NCI-H2107 treated with DMSO at 0.1 percent for 48 hours (cell line): Measurements from ENCODE around the gene ZNF710.

Source experiments
- DNase-seq: peaks from one replicate; lab custom pipeline; 2025; ENCODE audit not compliant: unreplicated experiment; lab: John Stamatoyannopoulos, UW

Gene ZNF710

GRCh38 chr15:90016721-90017120 is 15.6 kb downstream of the ZNF710 start:
- no peak for DNase-seq

DNA sequence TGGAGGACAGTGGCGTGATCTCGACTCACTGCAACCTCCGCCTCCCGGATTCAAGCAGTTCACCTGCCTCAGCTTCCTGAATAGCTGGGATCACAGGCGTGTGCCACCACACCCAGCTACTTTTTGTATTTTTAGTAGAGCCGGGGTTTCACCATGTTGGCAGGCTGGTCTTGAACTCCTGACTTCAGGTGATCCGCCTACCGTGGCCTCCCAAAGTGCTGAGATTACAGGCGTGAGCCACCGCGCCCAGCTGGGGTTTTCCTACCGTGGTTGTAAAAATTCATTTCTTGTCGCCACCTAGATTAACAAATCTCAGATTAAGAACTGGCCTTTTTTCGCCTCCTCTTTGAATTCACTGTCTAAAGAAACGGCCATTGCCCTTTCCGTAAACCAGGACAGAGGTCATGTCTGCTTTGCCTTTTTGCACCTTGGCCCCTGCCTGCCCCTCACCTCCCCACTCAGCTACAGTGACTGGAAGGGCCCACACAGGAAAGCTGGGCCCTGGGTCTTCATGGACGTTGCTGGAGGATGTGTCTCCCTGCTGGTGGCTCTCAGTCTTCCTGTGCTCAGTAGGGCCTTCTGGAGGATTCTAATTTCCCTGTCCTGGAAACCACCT is 17.2 kb downstream of the ZNF710 start:
- no peak for DNase-seq

GRCh38 chr15:90019611-90020010 is 18.5 kb downstream of the ZNF710 start:
- DNase-seq, result no peak

DNA sequence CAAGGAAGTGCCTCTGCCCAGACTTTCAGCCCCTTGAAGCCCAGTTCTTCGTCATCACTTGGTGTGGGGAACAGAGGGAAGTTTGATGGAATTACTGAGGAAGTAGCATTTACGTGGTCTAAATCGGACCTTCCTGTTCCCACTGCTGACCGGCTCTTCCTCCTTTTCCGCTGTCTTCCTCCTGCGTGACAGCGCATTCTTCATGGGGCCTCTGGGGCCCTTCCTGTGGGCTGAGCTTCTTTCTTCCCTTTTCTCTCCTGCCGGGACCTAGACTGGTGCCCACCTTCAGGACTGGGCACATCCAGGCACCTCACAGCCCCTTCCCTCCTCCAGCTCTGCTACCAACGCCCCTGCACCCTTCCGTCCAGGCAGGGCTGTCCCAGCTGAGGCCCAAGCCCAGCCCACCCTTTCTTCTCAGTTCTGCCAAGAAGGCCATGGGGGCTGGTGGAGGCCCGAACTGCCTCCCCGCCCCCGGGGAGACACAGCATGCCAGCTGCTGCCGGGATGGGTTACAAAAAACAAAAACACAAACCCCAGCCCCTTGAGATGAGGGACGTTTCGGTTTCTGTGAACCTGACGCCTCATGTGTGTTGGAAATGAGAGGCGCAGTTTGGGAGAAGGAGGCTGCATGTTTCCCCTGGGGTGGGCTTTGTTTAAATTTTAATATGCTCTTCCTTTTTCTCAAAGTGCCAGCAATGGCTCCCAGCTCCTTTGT is 19.1 kb downstream of the ZNF710 start:
- no peak for DNase-seq

- no peak for DNase-seq
These were observed 19.9 kb downstream of the ZNF710 start for GRCh38 chr15:90020936-90021507.

DNA sequence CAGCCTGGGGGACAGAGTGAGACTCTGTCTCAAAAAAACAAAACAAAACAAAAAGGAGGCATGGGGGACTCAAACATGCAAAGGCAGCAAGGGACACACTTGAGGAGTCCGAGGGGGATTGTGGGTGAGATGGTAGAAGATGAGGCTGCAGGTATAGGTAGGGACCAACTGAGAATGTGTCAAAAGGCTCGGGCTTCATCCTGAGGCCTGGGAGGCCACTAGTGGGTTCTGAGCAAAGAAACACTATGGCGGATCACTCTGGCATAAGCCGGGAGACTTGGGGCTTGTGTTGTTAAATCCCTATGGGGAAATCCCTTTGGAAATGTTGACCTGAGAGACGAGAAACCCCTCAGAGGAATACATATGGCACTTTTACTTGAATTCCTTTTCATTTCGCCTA is 21.2 kb downstream of the ZNF710 start:
- no peak for DNase-seq

DNA sequence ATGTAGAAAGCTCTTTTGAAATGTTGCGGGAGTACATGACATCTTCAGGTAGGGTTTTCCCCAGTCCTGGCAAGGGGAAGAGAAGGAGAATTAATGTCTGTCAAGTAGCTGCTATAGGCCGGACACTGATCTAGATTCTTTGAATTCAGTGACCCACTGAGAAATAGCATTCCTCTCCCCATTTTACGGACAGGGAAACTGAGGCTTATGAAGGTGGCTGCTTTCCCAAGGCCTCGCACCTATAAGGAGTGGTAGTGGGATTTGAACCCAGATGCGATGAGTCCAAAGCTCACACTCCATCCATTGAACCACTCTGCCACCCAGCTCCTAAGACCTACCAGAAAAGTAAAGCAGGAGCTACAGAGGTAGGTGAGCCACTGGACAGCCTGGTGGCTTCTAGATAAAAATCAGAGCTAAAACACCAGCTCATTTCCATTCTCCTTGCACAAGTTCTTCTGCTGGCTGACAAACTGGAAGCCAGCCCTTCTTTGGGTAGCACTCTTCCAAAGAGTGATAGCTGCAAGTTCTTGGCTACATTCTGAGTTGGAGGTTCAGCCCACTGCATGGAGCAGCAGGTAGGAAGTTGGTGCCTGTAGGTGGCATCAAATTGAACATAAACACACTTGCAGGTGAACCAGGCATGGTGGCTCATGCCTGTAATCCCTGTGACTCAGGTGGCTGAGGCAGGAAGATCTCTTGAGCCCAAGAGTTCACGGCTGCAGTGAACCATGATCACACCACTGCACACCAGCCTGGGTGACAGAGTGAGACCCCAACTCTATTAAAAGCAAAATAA is 22.0 kb downstream of the ZNF710 start:
- DNase-seq, result no peak

- no peak for DNase-seq
These were observed 23.3 kb downstream of the ZNF710 start for GRCh38 chr15:90024406-90024805.

DNA sequence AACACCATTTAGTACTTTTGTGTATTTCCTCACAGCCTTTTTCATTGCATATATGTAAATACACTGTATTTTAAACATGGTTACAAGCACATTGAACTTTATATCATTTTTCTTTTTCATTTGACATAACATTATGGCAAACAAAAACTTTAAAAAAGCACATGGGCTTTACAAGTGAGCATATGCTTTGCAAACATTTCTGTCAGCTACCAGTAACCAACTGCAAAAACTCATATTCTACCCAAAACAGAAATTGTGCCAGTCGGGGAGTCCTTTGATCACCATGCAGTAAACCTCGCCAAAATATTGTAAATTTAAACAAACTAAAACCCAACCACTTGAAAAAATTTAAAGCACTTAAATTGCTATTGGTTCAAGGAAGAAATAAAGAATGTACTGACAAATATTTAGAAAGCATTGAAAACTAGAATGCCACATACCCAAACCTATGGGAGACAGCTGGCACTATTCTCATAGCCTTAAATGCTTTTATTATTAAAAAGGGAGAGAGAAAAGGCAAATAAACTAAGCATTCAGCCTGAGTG is 24.4 kb downstream of the ZNF710 start:
- no peak for DNase-seq

DNA sequence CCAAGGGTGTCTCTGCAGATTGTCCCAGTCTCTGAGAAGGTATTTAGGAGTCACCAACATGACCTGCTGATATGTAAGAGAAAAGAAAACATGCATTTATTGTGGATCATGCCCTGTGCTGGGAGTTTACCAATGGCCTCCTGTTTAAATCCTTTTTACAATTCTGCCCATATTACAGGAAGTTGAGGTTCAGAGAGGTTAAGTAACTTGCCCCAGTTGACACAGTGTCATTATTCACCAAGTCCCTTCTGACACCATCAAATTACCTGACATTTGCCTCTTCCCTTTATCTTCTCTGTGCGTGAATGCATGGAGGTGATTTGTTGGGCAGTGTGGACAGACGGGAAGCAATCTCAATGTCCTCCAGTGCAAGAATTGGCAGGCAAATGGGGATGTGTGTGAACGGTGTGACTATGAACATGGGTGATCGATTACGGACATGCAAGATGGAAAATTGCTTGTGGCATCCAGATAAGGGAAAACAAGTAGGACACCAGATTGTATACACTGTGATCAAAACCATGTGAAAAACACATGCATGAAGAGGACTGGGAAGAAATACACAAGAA is 27.3 kb downstream of the ZNF710 start:
- no peak for DNase-seq

DNA sequence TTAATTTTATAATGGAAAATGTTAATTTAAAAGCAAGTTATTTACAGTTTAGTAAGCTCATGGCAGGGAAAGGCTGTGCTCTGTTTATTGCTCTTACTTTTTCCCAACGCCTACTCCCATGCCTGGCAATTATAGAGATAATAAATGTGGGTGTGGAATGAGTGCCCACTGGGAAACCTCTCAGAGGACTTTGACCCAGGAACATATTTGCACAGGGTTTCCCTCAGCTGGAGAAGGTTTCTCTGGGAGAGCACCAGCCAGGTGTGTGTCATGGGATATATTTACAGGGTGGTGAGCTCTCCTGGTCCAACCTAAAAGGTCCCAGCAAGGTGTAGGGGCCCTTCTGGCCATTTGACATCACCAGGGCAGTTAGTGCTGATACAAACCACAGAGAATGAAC is 27.9 kb downstream of the ZNF710 start:
- DNase-seq, result no peak

- no peak for DNase-seq
These were observed 29.3 kb downstream of the ZNF710 start for GRCh38 chr15:90030376-90030775.

GRCh38 chr15:90031231-90031791 is 30.2 kb downstream of the ZNF710 start:
- DNase-seq, result no peak

DNA sequence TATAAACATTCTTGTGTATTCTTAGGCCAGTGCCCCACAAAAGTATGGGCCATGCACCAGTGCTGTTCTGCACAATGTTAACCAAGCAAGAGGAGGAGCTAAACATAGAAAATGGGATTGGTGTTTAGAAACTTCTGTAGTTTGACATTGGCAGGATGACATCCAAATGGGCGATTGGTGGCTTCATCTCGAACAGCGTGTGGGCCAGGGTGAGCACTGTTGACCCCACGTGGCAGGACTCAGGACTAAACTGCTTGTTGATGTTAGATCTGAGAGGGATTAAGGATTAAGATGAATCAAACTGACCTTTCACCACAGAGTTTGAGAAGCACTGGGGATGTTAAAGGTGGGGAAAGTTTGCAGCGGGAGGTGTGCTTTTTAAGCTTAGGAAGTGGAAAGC is 31.9 kb downstream of the ZNF710 start:
- DNase-seq, result no peak

GRCh38 chr15:90033448-90033847 is 32.3 kb downstream of the ZNF710 start:
- no peak for DNase-seq

DNA sequence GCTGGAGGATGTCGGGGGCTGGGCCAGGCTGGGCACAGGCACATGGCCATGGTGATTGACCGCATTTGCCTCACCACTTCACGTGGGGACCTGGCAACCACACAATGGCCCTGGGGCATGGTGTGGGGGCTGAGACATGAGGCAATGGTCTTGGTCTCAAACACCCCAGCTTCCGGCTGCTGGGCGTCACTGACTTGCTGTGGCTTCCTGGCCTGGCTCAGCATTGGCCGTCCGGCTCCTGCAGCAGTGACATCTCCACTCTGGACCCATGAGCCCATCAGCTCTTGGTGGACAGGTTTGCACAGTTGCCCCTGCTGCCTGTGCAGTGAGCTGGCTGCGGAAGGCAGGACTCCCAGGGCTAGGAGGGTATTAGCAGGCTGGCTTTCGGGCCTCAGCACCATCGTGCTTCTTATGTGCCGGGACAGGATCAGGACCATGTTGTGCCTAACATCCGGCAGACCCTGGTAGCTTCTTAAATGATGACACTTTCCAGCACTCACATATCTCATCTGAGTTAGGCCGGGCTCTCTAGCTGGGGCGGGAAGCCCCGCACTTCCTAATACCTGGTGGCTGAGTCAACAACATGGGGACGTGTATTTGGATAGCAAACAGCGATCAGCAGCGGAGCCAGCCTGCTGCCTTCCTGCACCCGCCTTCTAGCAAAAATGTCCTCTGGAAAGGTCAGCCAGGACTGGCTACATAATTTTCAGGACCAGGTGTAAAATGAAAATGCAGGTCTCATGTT is 34.1 kb downstream of the ZNF710 start:
- DNase-seq, result no peak

GRCh38 chr15:90035840-90036230 is 34.7 kb downstream of the ZNF710 start:
- no peak for DNase-seq

DNA sequence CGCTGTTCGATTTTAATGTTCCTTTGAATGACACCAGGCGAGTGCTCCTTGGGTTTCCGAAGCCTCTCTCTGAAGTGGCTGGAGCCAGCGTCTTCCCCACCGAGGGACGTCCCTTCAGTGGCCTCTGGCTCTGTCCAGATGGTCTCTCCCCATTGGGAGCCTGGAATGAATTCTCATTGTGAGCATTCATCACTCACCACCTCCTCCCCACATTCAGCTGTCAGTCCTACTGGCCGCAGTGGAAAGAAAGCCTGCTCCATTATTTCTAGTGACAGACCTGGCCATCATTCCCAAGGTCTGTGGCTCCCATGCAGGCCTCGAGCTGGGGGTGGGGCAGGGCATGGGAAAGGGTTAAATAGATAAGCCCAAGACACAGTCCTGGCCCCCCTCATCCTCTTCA is 35.2 kb downstream of the ZNF710 start:
- no peak for DNase-seq

DNA sequence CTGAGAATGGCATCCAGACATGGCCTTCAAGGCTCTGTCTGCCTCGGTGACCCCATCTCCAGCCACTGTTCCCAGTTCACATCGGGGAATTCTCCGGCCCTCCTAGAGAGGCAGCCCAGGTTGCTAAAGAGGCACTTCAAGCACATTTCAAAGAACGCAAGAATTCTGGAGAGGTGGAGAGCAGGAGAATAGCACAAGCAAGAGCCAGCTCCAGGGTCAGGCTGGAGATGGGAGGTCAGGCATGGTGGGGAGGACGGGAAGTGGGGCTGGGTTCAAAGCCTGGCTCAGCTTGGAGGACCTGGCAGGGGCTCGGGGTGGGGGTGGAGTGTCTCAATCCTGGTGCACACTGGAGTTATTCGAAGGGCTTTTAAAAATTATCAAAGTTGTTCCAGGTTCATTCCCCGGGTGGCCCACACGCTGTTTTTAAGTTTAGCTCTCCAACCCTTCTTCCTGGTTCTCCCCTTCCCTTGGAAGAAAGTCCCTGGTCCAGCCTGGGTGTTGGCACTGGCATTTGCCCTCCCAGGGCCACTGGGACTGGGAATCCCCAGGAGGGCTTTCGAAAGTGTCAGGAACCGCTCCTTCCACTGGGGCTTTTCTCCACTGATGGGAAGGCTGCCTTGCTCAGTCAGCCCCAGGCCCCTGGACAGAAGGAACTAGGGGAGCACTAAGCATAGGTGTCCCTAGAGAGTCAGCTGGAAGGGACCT is 35.8 kb downstream of the ZNF710 start:
- no peak for DNase-seq

DNA sequence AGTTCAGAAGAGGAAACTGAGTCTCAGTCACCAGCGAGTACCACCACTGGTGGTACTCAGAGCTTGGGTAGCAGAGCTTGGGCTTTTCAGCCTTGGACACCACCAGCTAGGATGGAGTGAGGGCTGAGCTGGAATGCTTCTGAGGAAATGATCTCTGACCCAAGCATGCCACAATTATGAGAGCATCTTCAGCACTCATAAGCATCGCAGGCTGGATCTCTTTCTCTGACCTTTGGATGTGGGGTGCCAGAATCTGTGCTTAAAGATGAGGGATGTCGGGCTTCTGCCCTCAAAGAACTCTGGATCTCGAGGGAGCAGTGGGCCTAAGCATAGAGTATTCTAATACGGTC is 36.4 kb downstream of the ZNF710 start:
- no peak for DNase-seq
